ENCODE measurements around the gene PRR7.
"Not testable (repeated sequence)": the region's sequence is repeated elsewhere in the genome, so short reads cannot be mapped to it uniquely, and the experiment has no call there.

Gene PRR7

GRCh38 chr5:177412603-177413233 is 33.9 kb upstream of the PRR7 start:
- Histone ChIP-seq H3K4me1 (ENCODE audit: insufficient read depth, low read length) (no peaks in the 10 kb centered on the region), H3K36me3 (ENCODE audit: insufficient read depth, low read length) (no peaks in the 10 kb centered on the region), H3K9ac (ENCODE audit: low read depth, low read length) (no peak overlapping the region), H3K9me3 (ENCODE audit: control insufficient read depth, insufficient read depth, low read length) (no peaks in the 10 kb centered on the region)

GRCh38 chr5:177414481-177414880 is 32.1 kb upstream of the PRR7 start:
- H3K36me3 ChIP-seq (ENCODE audit: insufficient read depth, low read length): no peaks in the 10 kb centered on the region
- no peaks in the 10 kb centered on the region for H3K9me3 ChIP-seq (ENCODE audit: control insufficient read depth, insufficient read depth, low read length)
- no peak overlapping the region for H3K9ac ChIP-seq (ENCODE audit: low read depth, low read length)
- no peaks in the 10 kb centered on the region for H3K4me1 ChIP-seq (ENCODE audit: insufficient read depth, low read length)

- H3K9ac ChIP-seq (ENCODE audit: low read depth, low read length); H3K4me1 ChIP-seq (ENCODE audit: insufficient read depth, low read length); H3K36me3 ChIP-seq (ENCODE audit: insufficient read depth, low read length); H3K9me3 ChIP-seq (ENCODE audit: control insufficient read depth, insufficient read depth, low read length): not testable (repeated sequence)
Observed at GRCh38 chr5:177417081-177417480, 29.5 kb upstream of the PRR7 start.

GRCh38 chr5:177419046-177419445 is 27.6 kb upstream of the PRR7 start:
- Histone ChIP-seq H3K36me3 (ENCODE audit: insufficient read depth, low read length) (no peaks in the 10 kb centered on the region), H3K9ac (ENCODE audit: low read depth, low read length) (no peak overlapping the region), H3K9me3 (ENCODE audit: control insufficient read depth, insufficient read depth, low read length) (no peaks in the 10 kb centered on the region), H3K4me1 (ENCODE audit: insufficient read depth, low read length) (0 out of 2 replicates have a peak, but pooled peaks cover 3% of the 10 kb centered on the region)

GRCh38 chr5:177420472-177420871 is 26.1 kb upstream of the PRR7 start:
- H3K9ac ChIP-seq (ENCODE audit: low read depth, low read length); H3K9me3 ChIP-seq (ENCODE audit: control insufficient read depth, insufficient read depth, low read length); H3K4me1 ChIP-seq (ENCODE audit: insufficient read depth, low read length); H3K36me3 ChIP-seq (ENCODE audit: insufficient read depth, low read length): not testable (repeated sequence)

- Histone ChIP-seq H3K9ac (ENCODE audit: low read depth, low read length) (no peak overlapping the region), H3K36me3 (ENCODE audit: insufficient read depth, low read length) (no peaks in the 10 kb centered on the region), H3K9me3 (ENCODE audit: control insufficient read depth, insufficient read depth, low read length) (no peaks in the 10 kb centered on the region), H3K4me1 (ENCODE audit: insufficient read depth, low read length) (0 out of 2 replicates have a peak, but pooled peaks cover 3% of the 10 kb centered on the region)
Observed at GRCh38 chr5:177421062-177421798, 25.4 kb upstream of the PRR7 start.

GRCh38 chr5:177423671-177424070 is 22.9 kb upstream of the PRR7 start:
- Histone ChIP-seq H3K36me3 (ENCODE audit: insufficient read depth, low read length) (no peaks in the 10 kb centered on the region), H3K9me3 (ENCODE audit: control insufficient read depth, insufficient read depth, low read length) (no peaks in the 10 kb centered on the region), H3K9ac (ENCODE audit: low read depth, low read length) (no peak overlapping the region), H3K4me1 (ENCODE audit: insufficient read depth, low read length) (peaks cover 11% of the 10 kb centered on the region)

- Histone ChIP-seq H3K9ac (ENCODE audit: low read depth, low read length) (peak overlapping the region; percentile 77; the same call in 1 of the 2 replicates), H3K4me1 (ENCODE audit: insufficient read depth, low read length) (peaks cover 13% of the 10 kb centered on the region), H3K9me3 (ENCODE audit: control insufficient read depth, insufficient read depth, low read length) (no peaks in the 10 kb centered on the region), H3K36me3 (ENCODE audit: insufficient read depth, low read length) (no peaks in the 10 kb centered on the region)
Observed at GRCh38 chr5:177425196-177425800, 21.3 kb upstream of the PRR7 start.

GRCh38 chr5:177425801-177426565 is 20.6 kb upstream of the PRR7 start:
- peaks cover 12% of the 10 kb centered on the region for H3K4me1 ChIP-seq (ENCODE audit: insufficient read depth, low read length)
- H3K36me3 ChIP-seq (ENCODE audit: insufficient read depth, low read length): no peaks in the 10 kb centered on the region
- no peaks in the 10 kb centered on the region for H3K9me3 ChIP-seq (ENCODE audit: control insufficient read depth, insufficient read depth, low read length)
- peak overlapping the region; percentile 77 for H3K9ac ChIP-seq (ENCODE audit: low read depth, low read length)

- no peaks in the 10 kb centered on the region for H3K36me3 ChIP-seq (ENCODE audit: insufficient read depth, low read length)
- no peaks in the 10 kb centered on the region for H3K9me3 ChIP-seq (ENCODE audit: control insufficient read depth, insufficient read depth, low read length)
- peaks cover 10% of the 10 kb centered on the region for H3K4me1 ChIP-seq (ENCODE audit: insufficient read depth, low read length)
- peak within 1 kb of the TSS; percentile 80 for H3K9ac ChIP-seq (ENCODE audit: low read depth, low read length)
Observed at GRCh38 chr5:177426566-177427210, 19.9 kb upstream of the PRR7 start, which contains the start of gene GRK6. GRK6 (plus strand) TSS chr5:177426676; CDS start chr5:177426846, 170 bp downstream.

GRCh38 chr5:177427211-177427822 is 19.3 kb upstream of the PRR7 start:
- Histone ChIP-seq H3K9me3 (ENCODE audit: control insufficient read depth, insufficient read depth, low read length) (no peaks in the 10 kb centered on the region), H3K9ac (ENCODE audit: low read depth, low read length) (peak overlapping the region; percentile 80), H3K4me1 (ENCODE audit: insufficient read depth, low read length) (peaks cover 10% of the 10 kb centered on the region), H3K36me3 (ENCODE audit: insufficient read depth, low read length) (no peaks in the 10 kb centered on the region; the same call in 1 of the 2 replicates)

- H3K9ac ChIP-seq (ENCODE audit: low read depth, low read length): 0 out of 2 replicates have a peak overlapping the region, but pooled peaks have one; percentile 80
- peaks cover 10% of the 10 kb centered on the region for H3K4me1 ChIP-seq (ENCODE audit: insufficient read depth, low read length)
Observed at GRCh38 chr5:177427919-177428573, 18.6 kb upstream of the PRR7 start.

GRCh38 chr5:177428574-177429217 is 17.9 kb upstream of the PRR7 start:
- H3K4me1 ChIP-seq (ENCODE audit: insufficient read depth, low read length): peaks cover 10% of the 10 kb centered on the region

More at GRCh38 chr5:177427919-177428573, 18.6 kb upstream of the PRR7 start:
- Histone ChIP-seq H3K36me3 (ENCODE audit: insufficient read depth, low read length) (no peaks in the 10 kb centered on the region; the same call in 1 of the 2 replicates), H3K9me3 (ENCODE audit: control insufficient read depth, insufficient read depth, low read length) (no peaks in the 10 kb centered on the region)

More at GRCh38 chr5:177428574-177429217, 17.9 kb upstream of the PRR7 start:
- H3K9me3 ChIP-seq (ENCODE audit: control insufficient read depth, insufficient read depth, low read length): no peaks in the 10 kb centered on the region
- H3K36me3 ChIP-seq (ENCODE audit: insufficient read depth, low read length): no peaks in the 10 kb centered on the region; the same call in 1 of the 2 replicates
- no peak overlapping the region for H3K9ac ChIP-seq (ENCODE audit: low read depth, low read length)
